Naive thymus-derived CD4-positive, alpha-beta T cell (primary cell): ENCODE results near the gene TPBGL. TPM values are rescaled to one million over a fixed set of nuclear protein-coding genes. Genes with fewer than 3 reads are reported as not detected.
A peak's percentile ranks its signal among the peaks of the same experiment; 100 is the strongest.

Experiments used
- ATAC-seq: fragments of 150-1000 bp; cut with Tn5 transposase; 2 replicates; pipeline ENCODE4 v1.10.0; 2021; ENCODE audit warnings: mild to moderate bottlenecking, moderate library complexity
- CTCF ChIA-PET: fragments of 350-600 bp; sonication (Branson Sonifier 250); formaldehyde crosslinking; loops from one replicate; lab custom pipeline; 2021; ENCODE audit warnings: antibody characterized with exemption; lab: Charles Lee
- POLR2A ChIA-PET: fragments of 350-600 bp; sonication (Branson Sonifier 250); formaldehyde crosslinking; loops from one replicate; lab custom pipeline; 2021; ENCODE audit warnings: antibody characterized with exemption, inconsistent platforms; lab: Charles Lee
- DNase-seq, 9 donors: peaks; one replicate each; pipeline versions ENCODE4 v3.0.0 to v3.0.0-alpha.2; 2020 to 2022; ENCODE audit warnings: mixed read lengths in 1 of 9
- H3K27ac ChIP-seq: one replicate; pipeline ENCODE4 v1.7.0; 2013; ENCODE audit warnings: mild to moderate bottlenecking, low read depth, low read length, moderate library complexity
- H3K27me3 ChIP-seq, 2 donors: one replicate each; pipeline ENCODE4 v1.7.0; 2013; ENCODE audit warnings: low read length in 2 of 2, mild to moderate bottlenecking in 2 of 2, moderate library complexity in 2 of 2; ENCODE audit not compliant: control insufficient read depth in 2 of 2, insufficient read depth in 2 of 2
- H3K36me3 ChIP-seq, 3 experiments: 1 replicate in 2 of 3; 2 replicates in 1 of 3; pipeline ENCODE4 v1.7.0; 2013; ENCODE audit warnings: low read length in 3 of 3, mild to moderate bottlenecking in 3 of 3, moderate library complexity in 1 of 3; ENCODE audit not compliant: insufficient read depth in 3 of 3, control insufficient read depth in 2 of 3
- H3K4me1 ChIP-seq, 2 donors: one replicate each; pipeline ENCODE4 v1.7.0; 2013; ENCODE audit warnings: low read length in 2 of 2, mild to moderate bottlenecking in 2 of 2, moderate library complexity in 1 of 2; ENCODE audit not compliant: control insufficient read depth in 2 of 2, insufficient read depth in 2 of 2
- H3K4me3 ChIP-seq: 2 replicates; pipeline ENCODE4 v1.7.0; 2013; ENCODE audit warnings: mild to moderate bottlenecking, low read length
- H3K9me3 ChIP-seq, 3 experiments: 1 replicate in 2 of 3; 2 replicates in 1 of 3; pipeline ENCODE4 v1.7.0; 2013; ENCODE audit warnings: low read length in 3 of 3; ENCODE audit not compliant: control insufficient read depth in 2 of 3
- H3K27ac Mint-ChIP-seq, 9 donors: one replicate each; pipeline ENCODE4 v1.8.0; 2020 to 2022; ENCODE audit warnings: mixed read lengths in 9 of 9, mild to moderate bottlenecking in 8 of 9, moderate library complexity in 5 of 9, inconsistent platforms in 2 of 9
- H3K27me3 Mint-ChIP-seq, 5 donors: one replicate each; pipeline ENCODE4 v1.8.0; 2021 to 2022; ENCODE audit warnings: mixed read lengths in 5 of 5, mild to moderate bottlenecking in 1 of 5
- H3K36me3 Mint-ChIP-seq, 5 donors: one replicate each; pipeline ENCODE4 v1.8.0; 2020 to 2022; ENCODE audit warnings: mixed read lengths in 5 of 5, mild to moderate bottlenecking in 3 of 5, inconsistent platforms in 1 of 5
- H3K4me1 Mint-ChIP-seq, 7 donors: one replicate each; pipeline ENCODE4 v1.8.0; 2020 to 2022; ENCODE audit warnings: mixed read lengths in 7 of 7, mild to moderate bottlenecking in 3 of 7, inconsistent platforms in 1 of 7
- H3K4me3 Mint-ChIP-seq, 10 donors: one replicate each; pipeline ENCODE4 v1.8.0; 2020 to 2022; ENCODE audit warnings: mild to moderate bottlenecking in 10 of 10, mixed read lengths in 10 of 10, moderate library complexity in 6 of 10, inconsistent platforms in 2 of 10
- H3K9me3 Mint-ChIP-seq, 11 donors: one replicate each; pipeline ENCODE4 v1.8.0; 2020 to 2022; ENCODE audit warnings: mixed read lengths in 11 of 11, mild to moderate bottlenecking in 4 of 11, inconsistent platforms in 1 of 11, moderate library complexity in 1 of 11
- intact Hi-C, 2 donors: fragments of 100-400 bp; cut with micrococcal nuclease; formaldehyde crosslinking; loops; one replicate each; pipeline ENCODE4 v1.15.1; 2023
- polyA plus RNA-seq, 2 donors: library from polyadenylated mRNA; unstranded; fragments of 300-500 nt; fragmentation: Illumina TruSeq; gene quantifications; one replicate each; pipeline ENCODE4 v1.2.3, GENCODE V29; 2021
- total RNA-seq, 6 experiments: library from RNA in 5 of 6; stranded (reverse) in 5 of 6; gene quantifications; 1 replicate in 5 of 6; 2 replicates in 1 of 6; pipeline ENCODE4 v1.2.3 and lab custom pipeline; 2021 to 2026

The TPBGL gene
- total and polyA plus RNA-seq, 7 experiments from 2014 or later = 0.15 to 0.58 (median 0.31) TPM; not detected in 1

GRCh38 chr11:75223954-75224643 lies 16.5 kb upstream of the TPBGL start:
- no peak overlapping the region for H3K27ac ChIP-seq
- no peaks in the 10 kb centered on the region for H3K36me3 ChIP-seq
- ATAC-seq (no peak), DNase-seq (no peak)
- Mint-ChIP-seq H3K36me3 (no peaks in the 10 kb centered on the region), H3K4me1 (no peaks in the 10 kb centered on the region), H3K4me3 (no peak overlapping the region), H3K27ac (no peak overlapping the region), H3K9me3 (no peaks in the 10 kb centered on the region), H3K27me3 (peaks cover 0 to 8% (median 0%) of the 10 kb centered on the region in 5 donors)
- ChIA-PET POLR2A (no interaction called here), CTCF (interaction anchor here (1.4 kb wide), 1 partner anchor 19 kb away, joined by 4 read pairs; no protein-coding TSS in a partner anchor)
- H3K4me3 ChIP-seq = no peak overlapping the region
- H3K4me1 ChIP-seq = no peaks in the 10 kb centered on the region
- no peaks in the 10 kb centered on the region for H3K9me3 ChIP-seq
- intact Hi-C loops = no loop called here
- H3K27me3 ChIP-seq = no peaks in the 10 kb centered on the region

GRCh38 chr11:75225794-75226193 lies 14.8 kb upstream of the TPBGL start:
- ChIA-PET CTCF (no interaction called here), POLR2A (no interaction called here)
- Histone ChIP-seq H3K4me3 (no peak overlapping the region), H3K27me3 (no peaks in the 10 kb centered on the region), H3K27ac (no peak overlapping the region), H3K4me1 (no peaks in the 10 kb centered on the region), H3K36me3 (no peaks in the 10 kb centered on the region), H3K9me3 (no peaks in the 10 kb centered on the region)
- no peak overlapping the region for H3K27ac Mint-ChIP-seq
- H3K4me1 Mint-ChIP-seq = no peaks in the 10 kb centered on the region
- H3K27me3 Mint-ChIP-seq = peaks cover 0 to 10% (median 3%) of the 10 kb centered on the region in 5 donors
- ATAC-seq (no peak), DNase-seq (no peak)
- H3K9me3 Mint-ChIP-seq = no peaks in the 10 kb centered on the region
- intact Hi-C loops = no loop called here
- no peak overlapping the region for H3K4me3 Mint-ChIP-seq
- H3K36me3 Mint-ChIP-seq = peaks cover 0 to 5% (median 0%) of the 10 kb centered on the region in 5 donors

GRCh38 chr11:75229466-75229865 lies 11.1 kb upstream of the TPBGL start:
- no peaks in the 10 kb centered on the region for H3K4me1 ChIP-seq
- DNase-seq (no peak), ATAC-seq (no peak)
- no peak overlapping the region for H3K4me3 ChIP-seq
- peaks cover 0 to 4% (median 0%) of the 10 kb centered on the region in 11 donors for H3K9me3 Mint-ChIP-seq
- H3K4me3 Mint-ChIP-seq = no peak overlapping the region
- H3K27me3 ChIP-seq = no peaks in the 10 kb centered on the region
- no peaks in the 10 kb centered on the region for H3K36me3 ChIP-seq
- H3K27me3 Mint-ChIP-seq = peaks cover 3 to 20% (median 10%) of the 10 kb centered on the region in 5 donors
- H3K27ac ChIP-seq = no peak overlapping the region
- CTCF ChIA-PET = no interaction called here
- peaks cover 0 to 7% (median 5%) of the 10 kb centered on the region in 5 donors for H3K36me3 Mint-ChIP-seq
- no peaks in the 10 kb centered on the region for H3K4me1 Mint-ChIP-seq
- POLR2A ChIA-PET = no interaction called here
- H3K27ac Mint-ChIP-seq = peak overlapping the region in 1 of 9 donors; percentile 76
- intact Hi-C loops = no loop called here
- no peaks in the 10 kb centered on the region for H3K9me3 ChIP-seq

GRCh38 chr11:75230621-75231020 lies 10.0 kb upstream of the TPBGL start:
- Mint-ChIP-seq H3K36me3 (peaks cover 0 to 7% (median 5%) of the 10 kb centered on the region in 5 donors), H3K4me1 (no peaks in the 10 kb centered on the region), H3K9me3 (peaks cover 0 to 4% (median 0%) of the 10 kb centered on the region in 11 donors), H3K27me3 (peaks cover 0 to 20% (median 10%) of the 10 kb centered on the region in 5 donors), H3K27ac (no peak overlapping the region), H3K4me3 (no peak overlapping the region)
- H3K36me3 ChIP-seq = no peaks in the 10 kb centered on the region
- POLR2A ChIA-PET = no interaction called here
- no peak overlapping the region for H3K27ac ChIP-seq
- ATAC-seq (no peak), DNase-seq (no peak)
- CTCF ChIA-PET = no interaction called here
- intact Hi-C loops = no loop called here
- H3K9me3 ChIP-seq = no peaks in the 10 kb centered on the region
- no peaks in the 10 kb centered on the region for H3K4me1 ChIP-seq
- H3K4me3 ChIP-seq = no peak overlapping the region
- no peaks in the 10 kb centered on the region for H3K27me3 ChIP-seq

- H3K4me3 ChIP-seq = no peak overlapping the region
- peaks cover 0 to 7% (median 5%) of the 10 kb centered on the region in 5 donors for H3K36me3 Mint-ChIP-seq
- H3K4me1 ChIP-seq = no peaks in the 10 kb centered on the region
- H3K36me3 ChIP-seq = no peaks in the 10 kb centered on the region
- intact Hi-C loops = loop anchor here (1.0 kb wide), 1 partner anchor 19 kb away; no protein-coding TSS in a partner anchor
- H3K4me1 Mint-ChIP-seq = no peaks in the 10 kb centered on the region
- DNase-seq (peak in 2 of 9 donors; percentile 27 to 28), ATAC-seq (no peak)
- H3K9me3 Mint-ChIP-seq = peaks cover 0 to 4% (median 0%) of the 10 kb centered on the region in 11 donors
- H3K27me3 ChIP-seq = no peaks in the 10 kb centered on the region
- H3K27me3 Mint-ChIP-seq = peaks cover 10 to 29% (median 17%) of the 10 kb centered on the region in 5 donors
- H3K27ac ChIP-seq = no peak overlapping the region
- no peaks in the 10 kb centered on the region for H3K9me3 ChIP-seq
- ChIA-PET CTCF (interaction anchor here (0.9 kb wide), 1 partner anchor 18 kb away, joined by 3 read pairs; no protein-coding TSS in a partner anchor), POLR2A (no interaction called here)
- no peak overlapping the region for H3K4me3 Mint-ChIP-seq
- no peak overlapping the region for H3K27ac Mint-ChIP-seq
These were observed 6.8 kb upstream of the TPBGL start for GRCh38 chr11:75233754-75234172.

- Mint-ChIP-seq H3K9me3 (peaks cover 0 to 4% (median 0%) of the 10 kb centered on the region in 11 donors), H3K36me3 (peaks cover 0 to 4% (median 4%) of the 10 kb centered on the region in 5 donors), H3K4me1 (peaks cover 0 to 6% (median 2%) of the 10 kb centered on the region in 7 donors), H3K27ac (no peak overlapping the region), H3K4me3 (no peak overlapping the region), H3K27me3 (peaks cover 9 to 44% (median 21%) of the 10 kb centered on the region in 5 donors)
- peaks cover 0 to 5% of the 10 kb centered on the region in 2 donors for H3K27me3 ChIP-seq
- intact Hi-C loops = no loop called here
- DNase-seq (no peak), ATAC-seq (no peak)
- POLR2A ChIA-PET = no interaction called here
- no peaks in the 10 kb centered on the region for H3K9me3 ChIP-seq
- CTCF ChIA-PET = no interaction called here
- H3K4me1 ChIP-seq = peaks cover 5 to 12% of the 10 kb centered on the region in 2 donors
- H3K27ac ChIP-seq = no peak overlapping the region
- no peak overlapping the region for H3K4me3 ChIP-seq
- no peaks in the 10 kb centered on the region for H3K36me3 ChIP-seq
These were observed 4.5 kb upstream of the TPBGL start for GRCh38 chr11:75236062-75236461.
